HG03354 (cell line): ENCODE results near the gene CRYBG1.

Experiments used
- ATAC-seq: cut with Tn5 transposase; IDR thresholded peaks from one replicate; pipeline ENCODE4 v1.9.1; 2021; ENCODE audit warnings: mild to moderate bottlenecking; ENCODE audit not compliant: unreplicated experiment, poor library complexity, severe bottlenecking

CRYBG1 gene

GRCh38 chr6:106614166-106614565 is 253.6 kb downstream of the CRYBG1 start:
- no peak for ATAC-seq

- ATAC-seq = peak; percentile 47
Observed at GRCh38 chr6:106614592-106615257, 254.2 kb downstream of the CRYBG1 start.

GRCh38 chr6:106617302-106617701 is 256.8 kb downstream of the CRYBG1 start:
- peak; percentile 62 for ATAC-seq

- no peak for ATAC-seq
Observed at GRCh38 chr6:106617857-106618256, 257.3 kb downstream of the CRYBG1 start.

GRCh38 chr6:106618324-106618723 is 257.8 kb downstream of the CRYBG1 start:
- no peak for ATAC-seq

GRCh38 chr6:106619223-106619622 is 258.7 kb downstream of the CRYBG1 start:
- ATAC-seq = no peak

- no peak for ATAC-seq
Observed at GRCh38 chr6:106620931-106621672, 260.6 kb downstream of the CRYBG1 start.
